HFFc6 (cell line): Measurements from ENCODE around the gene ANO8. TPM values are rescaled to one million over a fixed set of nuclear protein-coding genes. Genes with fewer than 3 reads are reported as not detected.

ENCODE experiments used
- DNase-seq: peaks from one replicate; pipeline ENCODE4 v3.0.0-alpha.2; 2018
- H3K27ac Mint-ChIP-seq: 2 replicates; pipeline ENCODE4 v1.8.0; 2020; ENCODE audit warnings: mild to moderate bottlenecking, mixed read lengths
- H3K27me3 Mint-ChIP-seq: 2 replicates; pipeline ENCODE4 v1.8.0; 2021; ENCODE audit warnings: mild to moderate bottlenecking, moderate library complexity, mixed read lengths; ENCODE audit not compliant: insufficient read depth
- H3K36me3 Mint-ChIP-seq: 2 replicates; pipeline ENCODE4 v1.8.0; 2021; ENCODE audit warnings: low read depth, mixed read lengths
- H3K4me1 Mint-ChIP-seq: 2 replicates; pipeline ENCODE4 v1.8.0; 2020; ENCODE audit warnings: low read depth, mixed read lengths
- H3K4me3 Mint-ChIP-seq: 2 replicates; pipeline ENCODE4 v1.8.0; 2020; ENCODE audit warnings: mild to moderate bottlenecking, moderate library complexity, mixed read lengths
- H3K9me3 Mint-ChIP-seq: 2 replicates; pipeline ENCODE4 v1.8.0; 2020; ENCODE audit warnings: mild to moderate bottlenecking, mixed read lengths
- total RNA-seq, 6 experiments: library from RNA; stranded (reverse); fragmentation: NEBNext Ultra II Directional; extraction: Animal tissue kit (Norgen Biotek cat#: 25700); gene quantifications; 2 replicates in 1 of 6; 3 replicates in 5 of 6; pipeline ENCODE4 v1.2.3, GENCODE V29; 2021
- TF ChIP-seq, protein P1 (sequence below): fragments of 200-600 bp; sonication (generic); IDR thresholded peaks from 2 replicates; pipeline ENCODE4 v1.5.0; 2021; ENCODE audit warnings: antibody characterized with exemption, mild to moderate bottlenecking

The ANO8 gene
- total RNA-seq, 6 experiments from 2014 or later, result 4.4 to 6.0 (median 5.0) TPM

DNA sequence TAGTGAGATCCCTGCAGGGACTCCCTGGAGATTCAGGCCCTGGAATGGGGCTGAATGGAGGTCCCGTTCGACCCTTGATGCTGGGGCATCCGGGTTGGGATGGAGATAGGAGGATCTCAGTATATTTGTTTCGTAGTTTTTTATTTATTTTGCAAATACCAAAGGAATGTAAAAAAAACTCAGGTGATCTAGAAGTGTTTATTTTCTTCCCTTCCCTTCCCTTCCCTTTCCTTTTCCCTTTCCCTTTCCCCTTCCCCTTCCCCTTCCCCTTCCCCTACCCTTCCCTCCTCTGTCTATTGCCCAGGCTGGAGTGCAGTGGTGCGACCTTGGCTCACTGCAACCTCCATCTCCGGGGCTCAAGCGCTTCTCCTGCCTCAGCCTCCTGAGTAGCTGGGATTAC lies 7.2 kb upstream of the ANO8 start:
- TF ChIP-seq, protein P1, sequence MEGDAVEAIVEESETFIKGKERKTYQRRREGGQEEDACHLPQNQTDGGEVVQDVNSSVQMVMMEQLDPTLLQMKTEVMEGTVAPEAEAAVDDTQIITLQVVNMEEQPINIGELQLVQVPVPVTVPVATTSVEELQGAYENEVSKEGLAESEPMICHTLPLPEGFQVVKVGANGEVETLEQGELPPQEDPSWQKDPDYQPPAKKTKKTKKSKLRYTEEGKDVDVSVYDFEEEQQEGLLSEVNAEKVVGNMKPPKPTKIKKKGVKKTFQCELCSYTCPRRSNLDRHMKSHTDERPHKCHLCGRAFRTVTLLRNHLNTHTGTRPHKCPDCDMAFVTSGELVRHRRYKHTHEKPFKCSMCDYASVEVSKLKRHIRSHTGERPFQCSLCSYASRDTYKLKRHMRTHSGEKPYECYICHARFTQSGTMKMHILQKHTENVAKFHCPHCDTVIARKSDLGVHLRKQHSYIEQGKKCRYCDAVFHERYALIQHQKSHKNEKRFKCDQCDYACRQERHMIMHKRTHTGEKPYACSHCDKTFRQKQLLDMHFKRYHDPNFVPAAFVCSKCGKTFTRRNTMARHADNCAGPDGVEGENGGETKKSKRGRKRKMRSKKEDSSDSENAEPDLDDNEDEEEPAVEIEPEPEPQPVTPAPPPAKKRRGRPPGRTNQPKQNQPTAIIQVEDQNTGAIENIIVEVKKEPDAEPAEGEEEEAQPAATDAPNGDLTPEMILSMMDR, result no peak
- Mint-ChIP-seq H3K27ac (no peak overlapping the region), H3K27me3 (no peaks in the 10 kb centered on the region; the same call in 1 of the 2 replicates), H3K9me3 (no peaks in the 10 kb centered on the region), H3K4me3 (no peak overlapping the region), H3K4me1 (no peaks in the 10 kb centered on the region), H3K36me3 (no peaks in the 10 kb centered on the region)
- DNase-seq, result no peak

DNA sequence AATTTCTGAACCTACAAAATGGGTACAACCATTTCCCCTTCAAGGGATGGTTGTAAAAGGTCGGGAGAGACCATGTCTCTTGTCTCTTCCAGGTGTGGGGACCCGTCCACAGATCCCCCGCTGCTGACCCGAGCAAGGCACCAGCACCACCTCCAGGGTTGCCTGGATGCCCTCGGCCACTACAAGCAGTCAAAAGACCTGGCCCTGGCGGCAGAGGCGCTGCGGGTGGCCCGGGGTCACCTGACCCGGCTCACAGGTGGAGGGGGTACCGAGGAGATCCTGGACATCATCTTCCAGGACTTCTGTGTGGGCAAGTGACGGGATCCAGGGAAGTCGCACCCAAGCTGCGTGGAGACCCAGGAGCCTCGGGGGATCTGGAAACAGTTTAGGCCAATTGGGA lies 6.7 kb upstream of the ANO8 start:
- TF ChIP-seq, protein P1, result no peak
- H3K4me3 Mint-ChIP-seq, result no peak overlapping the region
- no peaks in the 10 kb centered on the region; the same call in 1 of the 2 replicates for H3K27me3 Mint-ChIP-seq

DNA sequence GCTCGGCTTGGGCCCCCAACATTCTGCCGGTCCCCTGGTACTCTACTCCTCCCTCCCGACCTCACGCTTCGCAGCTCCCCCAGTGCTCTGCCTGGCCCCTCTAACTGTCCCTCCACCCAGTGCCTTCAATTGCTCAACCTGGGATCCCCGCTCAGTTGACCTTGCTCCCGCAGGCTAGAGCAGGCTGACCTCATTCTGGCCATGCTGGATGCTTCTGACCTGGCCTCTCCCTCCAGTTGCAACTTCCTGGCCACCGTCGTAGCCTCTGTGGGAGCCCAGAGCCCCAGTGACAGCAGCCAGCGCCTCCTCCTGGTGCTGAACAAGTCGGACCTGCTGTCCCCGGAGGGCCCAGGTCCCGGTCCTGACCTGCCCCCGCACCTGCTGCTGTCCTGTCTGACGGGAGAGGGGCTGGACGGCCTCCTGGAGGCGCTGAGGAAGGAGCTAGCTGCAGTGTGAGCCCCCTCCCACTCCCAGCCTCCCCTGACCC lies 6.3 kb upstream of the ANO8 start:
- DNase-seq, result no peak
- Mint-ChIP-seq H3K9me3 (no peaks in the 10 kb centered on the region), H3K27me3 (no peaks in the 10 kb centered on the region), H3K36me3 (no peaks in the 10 kb centered on the region), H3K27ac (no peak overlapping the region), H3K4me3 (no peak overlapping the region), H3K4me1 (no peaks in the 10 kb centered on the region)
- TF ChIP-seq, protein P1, result no peak; the same call in 1 of the 2 replicates

More for the DNA sequence above, 6.7 kb upstream of the ANO8 start:
- Mint-ChIP-seq H3K36me3 (no peaks in the 10 kb centered on the region), H3K27ac (no peak overlapping the region), H3K9me3 (no peaks in the 10 kb centered on the region), H3K4me1 (no peaks in the 10 kb centered on the region)
- DNase-seq, result no peak

DNA sequence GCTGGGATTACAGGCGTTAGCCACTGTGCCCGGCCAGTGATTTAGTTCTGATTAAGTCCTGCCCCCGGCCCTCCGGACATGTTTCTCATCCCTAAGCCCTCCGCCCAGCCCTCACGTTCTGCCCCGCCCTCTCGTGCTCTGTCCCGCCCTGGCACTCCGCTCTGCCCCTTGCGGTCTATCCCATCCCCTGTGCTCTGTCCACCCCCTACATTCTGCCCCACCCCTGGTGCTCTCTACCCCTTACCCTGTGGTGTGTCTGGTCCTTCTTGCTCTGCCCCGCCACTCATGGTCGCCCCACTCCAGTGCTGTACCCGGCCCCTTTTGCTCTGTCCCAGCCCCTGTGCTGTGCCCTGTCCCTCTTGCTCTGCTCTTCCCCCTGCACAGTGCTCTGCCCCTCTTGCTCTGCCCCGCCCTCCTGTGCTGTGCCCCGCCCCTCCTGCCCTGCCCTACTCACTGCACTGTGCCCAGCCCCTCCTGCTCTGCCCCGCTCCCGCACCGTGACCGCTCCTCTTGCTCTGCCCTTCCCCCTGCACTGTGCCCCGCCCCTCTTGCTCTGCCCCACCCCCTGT lies 5.7 kb upstream of the ANO8 start:
- H3K9me3 Mint-ChIP-seq, result no peaks in the 10 kb centered on the region
- no peak overlapping the region for H3K27ac Mint-ChIP-seq

DNA sequence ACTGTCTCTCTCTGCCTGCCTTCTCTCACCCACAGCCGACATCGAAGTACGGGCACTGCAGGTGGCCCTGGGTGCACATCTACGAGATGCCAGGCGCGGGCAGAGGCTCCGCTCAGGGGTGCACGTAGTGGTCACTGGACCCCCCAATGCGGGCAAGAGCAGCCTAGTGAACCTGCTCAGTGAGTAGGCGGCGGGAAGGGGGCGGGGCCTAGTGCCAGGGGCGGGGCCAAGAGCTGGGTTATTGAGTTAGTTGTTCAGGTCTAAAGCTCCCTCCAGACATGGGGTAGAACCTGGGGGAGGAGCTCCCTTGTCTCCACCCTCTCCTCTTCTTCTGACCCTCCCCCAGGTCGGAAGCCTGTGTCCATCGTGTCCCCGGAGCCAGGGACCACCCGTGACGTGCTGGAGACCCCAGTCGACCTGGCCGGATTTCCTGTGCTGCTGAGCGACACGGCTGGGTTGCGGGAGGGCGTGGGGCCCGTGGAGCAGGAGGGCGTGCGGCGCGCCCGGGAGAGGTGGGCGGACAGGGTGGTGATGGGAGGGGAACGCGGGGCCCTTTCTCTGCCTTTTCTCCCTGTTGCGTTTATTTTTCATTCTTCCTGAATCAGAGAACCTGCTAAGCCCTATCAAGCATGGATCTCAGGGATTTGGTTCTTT lies 4.6 kb upstream of the ANO8 start:
- H3K9me3 Mint-ChIP-seq, result no peaks in the 10 kb centered on the region
- H3K27me3 Mint-ChIP-seq, result peaks cover 2% of the 10 kb centered on the region; the same call in 1 of the 2 replicates
- no peak overlapping the region for H3K27ac Mint-ChIP-seq
- H3K4me3 Mint-ChIP-seq, result no peak overlapping the region; the same call in 1 of the 2 replicates
- H3K36me3 Mint-ChIP-seq, result no peaks in the 10 kb centered on the region
- peaks cover 7% of the 10 kb centered on the region; the same call in 1 of the 2 replicates for H3K4me1 Mint-ChIP-seq
- no peak for DNase-seq
- TF ChIP-seq, protein P1, result no peak

More for the DNA sequence above, 5.7 kb upstream of the ANO8 start:
- Mint-ChIP-seq H3K4me1 (0 out of 2 replicates have a peak, but pooled peaks cover under 1% of the 10 kb centered on the region), H3K36me3 (no peaks in the 10 kb centered on the region), H3K27me3 (no peaks in the 10 kb centered on the region), H3K4me3 (no peak overlapping the region)
- DNase-seq, result no peak
- TF ChIP-seq, protein P1, result no peak
